ENCODE results near the gene KHDC1L. TPM values are rescaled to one million over a fixed set of nuclear protein-coding genes. Genes with fewer than 3 reads are reported as not detected.
"Not testable (repeated sequence)": the region's sequence is repeated elsewhere in the genome, so short reads cannot be mapped to it uniquely, and the experiment has no call there.

Gene KHDC1L
- total RNA-seq: 0.39 TPM

- no peak for DNase-seq
These were observed at the start of gene KHDC1L for GRCh38 chr6:73225396-73225795. TSS of gene KHDC1L (minus strand) at chr6:73225496. CDS start at chr6:73225408, 88 bp downstream.

- not testable (repeated sequence) for DNase-seq
These were observed 44.0 kb upstream of the KHDC1L start for GRCh38 chr6:73269296-73269695.

- not testable (repeated sequence) for DNase-seq
These were observed 43.6 kb upstream of the KHDC1L start for GRCh38 chr6:73268896-73269295.

GRCh38 chr6:73264446-73264845, 39.1 kb upstream of the KHDC1L start:
- no peak for DNase-seq

- no peak for DNase-seq
These were observed 38.2 kb upstream of the KHDC1L start for GRCh38 chr6:73263570-73263909.

- DNase-seq: peak; percentile 62
These were observed 37.6 kb upstream of the KHDC1L start, which contains the start of gene KHDC1 for GRCh38 chr6:73262671-73263569. TSS of gene KHDC1 (minus strand) at chr6:73263196. CDS start at chr6:73242517, 20,679 bp downstream.

- no peak for DNase-seq
These were observed 33.4 kb upstream of the KHDC1L start for GRCh38 chr6:73258721-73259120.

- not testable (repeated sequence) for DNase-seq
These were observed 29.0 kb upstream of the KHDC1L start for GRCh38 chr6:73254323-73254722.

- DNase-seq: no peak
These were observed 27.4 kb upstream of the KHDC1L start for GRCh38 chr6:73252703-73253102.

GRCh38 chr6:73250016-73250415, 24.7 kb upstream of the KHDC1L start:
- no peak for DNase-seq

- no peak for DNase-seq
These were observed 23.1 kb upstream of the KHDC1L start for GRCh38 chr6:73248192-73248903.

- no peak for DNase-seq
These were observed 16.7 kb upstream of the KHDC1L start for GRCh38 chr6:73242001-73242400.

- DNase-seq: no peak
These were observed 15.4 kb upstream of the KHDC1L start for GRCh38 chr6:73240730-73241129.

- no peak for DNase-seq
These were observed 11.0 kb upstream of the KHDC1L start for GRCh38 chr6:73236144-73236750.

GRCh38 chr6:73234733-73235132, 9.4 kb upstream of the KHDC1L start:
- no peak for DNase-seq

- DNase-seq: not testable (repeated sequence)
These were observed 8.7 kb upstream of the KHDC1L start for GRCh38 chr6:73233971-73234370.

GRCh38 chr6:73233048-73233447, 7.8 kb upstream of the KHDC1L start:
- DNase-seq: no peak

- no peak for DNase-seq
These were observed 6.7 kb upstream of the KHDC1L start for GRCh38 chr6:73231986-73232391.

GRCh38 chr6:73227606-73228255, 2.4 kb upstream of the KHDC1L start:
- DNase-seq: no peak

GRCh38 chr6:73216859-73217258, 8.4 kb downstream of the KHDC1L start:
- DNase-seq: no peak

GRCh38 chr6:73209117-73209516, 16.2 kb downstream of the KHDC1L start:
- DNase-seq: no peak

GRCh38 chr6:73207221-73207837, 18.0 kb downstream of the KHDC1L start:
- DNase-seq: no peak
